Upper lobe of left lung (tissue), 4 donors: ENCODE data around the gene ATG2B.

Experiments used
- EP300 ChIP-seq, 4 donors: sonication (generic); formaldehyde crosslinking; IDR thresholded peaks; one replicate each; pipeline ENCODE4 v1.5.1; 2017; ENCODE audit warnings: antibody characterized with exemption in 4 of 4, control low read depth in 2 of 4
- POLR2AphosphoS5 ChIP-seq, 2 donors: sonication (generic); formaldehyde crosslinking; IDR thresholded peaks; one replicate each; pipeline ENCODE4 v1.5.1; 2017; ENCODE audit warnings: antibody characterized with exemption in 2 of 2
- TF ChIP-seq, protein P1 (sequence below), 6 experiments: fragments of 450-650 bp in 4 of 6; fragments of 200-600 bp in 2 of 6; sonication (generic) in 2 of 6; IDR thresholded peaks; one replicate each; pipeline ENCODE4 v1.5.1; 2016 to 2019; ENCODE audit warnings: antibody characterized with exemption in 6 of 6

DNA sequence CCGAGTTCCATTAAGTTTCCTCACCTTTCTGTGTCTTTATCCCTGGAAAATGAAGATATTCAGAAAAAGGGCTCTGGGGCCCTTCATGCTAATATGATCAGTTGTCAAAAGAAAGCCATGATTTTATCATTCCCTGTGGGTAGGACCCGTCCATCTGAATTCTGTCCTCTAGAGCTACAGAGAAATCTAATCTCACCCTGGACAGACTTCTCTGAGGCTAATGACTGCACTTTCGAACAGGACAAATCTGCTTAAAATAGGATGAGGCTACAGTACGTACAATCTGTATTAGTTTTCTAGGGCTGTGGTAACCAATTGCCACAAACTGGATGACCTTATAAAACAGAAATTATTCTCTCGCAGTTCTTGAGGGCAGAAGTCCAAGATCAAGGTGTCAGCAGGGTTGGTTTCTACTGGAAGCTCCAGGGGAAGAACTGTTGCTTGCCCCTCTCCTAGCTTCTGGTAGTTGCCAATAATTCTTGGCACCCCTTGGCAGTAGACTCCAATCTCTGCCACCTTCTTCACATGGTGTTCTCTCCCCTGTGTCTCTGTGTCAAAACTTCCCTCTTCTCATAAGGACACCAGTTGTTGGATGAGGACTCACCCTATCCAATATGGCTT, 30.0 kb upstream of the ATG2B start:
- TF ChIP-seq, protein P1, sequence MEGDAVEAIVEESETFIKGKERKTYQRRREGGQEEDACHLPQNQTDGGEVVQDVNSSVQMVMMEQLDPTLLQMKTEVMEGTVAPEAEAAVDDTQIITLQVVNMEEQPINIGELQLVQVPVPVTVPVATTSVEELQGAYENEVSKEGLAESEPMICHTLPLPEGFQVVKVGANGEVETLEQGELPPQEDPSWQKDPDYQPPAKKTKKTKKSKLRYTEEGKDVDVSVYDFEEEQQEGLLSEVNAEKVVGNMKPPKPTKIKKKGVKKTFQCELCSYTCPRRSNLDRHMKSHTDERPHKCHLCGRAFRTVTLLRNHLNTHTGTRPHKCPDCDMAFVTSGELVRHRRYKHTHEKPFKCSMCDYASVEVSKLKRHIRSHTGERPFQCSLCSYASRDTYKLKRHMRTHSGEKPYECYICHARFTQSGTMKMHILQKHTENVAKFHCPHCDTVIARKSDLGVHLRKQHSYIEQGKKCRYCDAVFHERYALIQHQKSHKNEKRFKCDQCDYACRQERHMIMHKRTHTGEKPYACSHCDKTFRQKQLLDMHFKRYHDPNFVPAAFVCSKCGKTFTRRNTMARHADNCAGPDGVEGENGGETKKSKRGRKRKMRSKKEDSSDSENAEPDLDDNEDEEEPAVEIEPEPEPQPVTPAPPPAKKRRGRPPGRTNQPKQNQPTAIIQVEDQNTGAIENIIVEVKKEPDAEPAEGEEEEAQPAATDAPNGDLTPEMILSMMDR (IDR thresholded peaks at IDR 0.05) = no peak
- TF ChIP-seq EP300 (IDR thresholded peaks at IDR 0.05) = no peak
- no peak for TF ChIP-seq POLR2AphosphoS5 (IDR thresholded peaks at IDR 0.05)
